NK-92 (cell line): ENCODE data around the gene SNED1.

Source experiments
- DNase-seq: peaks from one replicate; lab custom pipeline; 2025; ENCODE audit not compliant: unreplicated experiment; lab: John Stamatoyannopoulos, UW

SNED1 gene

GRCh38 chr2:240959941-240960308 lies 38.5 kb upstream of the SNED1 start:
- DNase-seq: no peak

DNA sequence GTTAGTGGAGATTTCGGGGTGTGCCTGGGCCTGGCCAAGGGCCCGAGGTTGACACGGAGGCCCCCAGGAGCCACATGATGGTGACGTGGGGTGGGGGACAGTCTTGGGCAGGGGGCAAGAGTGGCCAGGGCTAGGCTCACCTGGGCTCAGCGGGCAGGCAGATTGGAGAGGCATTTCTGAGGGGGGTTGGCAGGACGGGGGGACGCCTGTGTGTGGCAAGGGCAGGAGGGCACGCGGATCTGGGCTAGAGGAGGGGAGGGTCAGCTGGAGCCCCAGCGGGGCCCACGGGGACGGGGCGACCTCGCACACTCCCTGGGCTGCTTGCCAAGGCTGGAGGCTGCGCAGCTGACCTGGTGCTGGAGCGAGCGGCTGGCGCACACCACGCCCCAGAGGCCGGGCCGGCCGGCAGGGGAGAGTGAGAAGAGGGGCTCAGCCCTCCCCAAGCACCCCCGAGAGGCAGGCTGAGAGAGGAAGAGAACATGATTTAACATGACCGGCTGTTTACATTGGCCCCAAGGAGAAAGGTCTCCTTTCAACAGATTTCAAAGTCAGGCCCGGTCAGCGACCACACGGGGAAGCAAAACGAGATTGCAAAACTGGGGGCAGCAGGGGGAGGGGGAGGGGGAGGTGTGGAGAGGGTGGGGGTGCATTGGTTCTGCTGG lies 38.0 kb upstream of the SNED1 start:
- DNase-seq: no peak

DNA sequence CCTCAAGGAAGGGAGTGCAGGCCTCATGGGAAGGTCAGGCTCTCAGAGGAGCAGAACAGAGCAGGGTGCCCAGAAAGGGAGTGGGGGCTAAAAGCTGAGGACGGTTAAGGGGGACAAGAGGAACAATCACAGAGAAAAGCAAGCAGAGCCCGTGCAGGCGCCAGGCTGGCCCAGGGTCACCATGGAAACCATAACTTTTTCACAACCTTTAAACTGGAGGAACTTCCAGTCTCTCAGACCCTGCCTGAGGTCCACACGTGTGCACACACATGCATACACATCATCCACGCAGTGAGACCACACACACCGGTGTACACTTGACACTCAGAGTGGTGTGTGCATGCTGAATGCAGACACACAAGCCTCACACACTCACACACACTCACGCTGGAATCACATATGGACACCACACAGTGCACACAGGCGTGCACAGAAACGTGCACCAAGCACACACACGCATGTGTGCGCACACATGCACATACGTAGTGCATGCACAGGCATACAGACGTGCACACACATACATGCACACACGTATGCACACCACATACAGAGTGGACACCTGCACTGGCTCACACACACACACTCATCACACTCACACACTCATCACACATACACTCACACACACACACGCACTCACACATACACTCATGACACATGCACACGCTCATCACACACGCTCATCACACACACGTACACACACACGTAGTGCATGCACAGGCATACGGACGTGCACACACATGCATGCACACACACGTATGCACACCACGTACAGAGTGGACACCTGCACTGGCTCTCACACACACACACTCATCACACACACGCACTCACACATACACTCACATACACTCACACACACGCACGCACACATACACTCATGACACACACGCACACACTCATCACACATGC lies 37.2 kb upstream of the SNED1 start:
- DNase-seq: no peak

DNA sequence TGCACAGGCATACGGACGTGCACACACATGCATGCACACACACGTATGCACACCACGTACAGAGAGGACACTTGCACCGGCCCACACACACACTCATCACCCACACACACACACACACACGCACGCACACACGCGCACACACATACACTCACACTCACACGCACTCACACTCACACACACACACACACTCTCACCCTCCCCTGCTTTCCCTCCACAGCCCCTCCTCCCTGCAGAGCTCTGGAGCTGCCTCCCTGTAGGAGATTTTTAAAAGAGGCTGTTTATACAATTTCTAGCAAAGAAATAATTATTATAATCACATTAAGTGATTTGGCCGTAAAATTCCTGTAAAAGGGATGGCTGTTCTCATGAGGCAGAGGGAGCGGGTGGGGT lies 36.5 kb upstream of the SNED1 start:
- DNase-seq: no peak

DNA sequence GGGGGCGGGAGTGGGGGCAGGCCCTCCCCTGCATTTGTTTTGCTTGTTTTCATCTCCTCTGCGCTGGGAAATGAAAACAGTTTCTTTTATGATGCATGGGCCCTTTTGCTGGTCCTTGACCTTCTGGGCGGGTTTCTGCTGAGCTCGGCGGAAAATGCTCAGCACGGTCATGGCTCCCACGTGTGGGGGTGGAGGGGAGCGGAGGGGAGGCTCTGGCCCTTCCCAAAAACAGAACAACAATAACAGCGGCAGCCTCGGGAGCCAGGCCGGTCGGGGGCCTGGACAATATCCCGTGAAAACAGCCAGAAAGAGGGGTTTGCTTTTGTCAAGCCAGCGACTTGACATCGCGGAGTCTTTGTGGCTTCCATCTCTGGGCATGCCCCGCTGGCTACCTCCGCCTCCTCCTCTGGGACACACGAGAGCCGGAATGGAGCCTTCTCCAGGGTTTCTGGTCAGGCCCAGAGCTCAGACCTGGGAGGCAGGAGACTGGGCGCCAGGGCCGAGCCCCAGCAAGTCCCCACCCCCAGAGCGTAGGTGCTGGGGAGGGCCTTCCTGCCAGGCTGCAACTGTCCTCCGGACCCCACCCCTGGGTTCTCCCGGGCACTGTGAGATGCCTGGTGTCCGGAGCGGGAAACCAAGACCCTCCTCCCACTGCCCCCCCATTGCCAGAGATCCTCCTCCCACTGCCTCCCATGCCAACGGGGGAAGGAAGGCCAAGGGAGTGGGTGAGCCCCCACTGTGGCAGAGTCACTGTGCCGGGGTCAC lies 35.9 kb upstream of the SNED1 start:
- no peak for DNase-seq

- DNase-seq: no peak
Measured at GRCh38 chr2:240963065-240963867, 35.2 kb upstream of the SNED1 start.

DNA sequence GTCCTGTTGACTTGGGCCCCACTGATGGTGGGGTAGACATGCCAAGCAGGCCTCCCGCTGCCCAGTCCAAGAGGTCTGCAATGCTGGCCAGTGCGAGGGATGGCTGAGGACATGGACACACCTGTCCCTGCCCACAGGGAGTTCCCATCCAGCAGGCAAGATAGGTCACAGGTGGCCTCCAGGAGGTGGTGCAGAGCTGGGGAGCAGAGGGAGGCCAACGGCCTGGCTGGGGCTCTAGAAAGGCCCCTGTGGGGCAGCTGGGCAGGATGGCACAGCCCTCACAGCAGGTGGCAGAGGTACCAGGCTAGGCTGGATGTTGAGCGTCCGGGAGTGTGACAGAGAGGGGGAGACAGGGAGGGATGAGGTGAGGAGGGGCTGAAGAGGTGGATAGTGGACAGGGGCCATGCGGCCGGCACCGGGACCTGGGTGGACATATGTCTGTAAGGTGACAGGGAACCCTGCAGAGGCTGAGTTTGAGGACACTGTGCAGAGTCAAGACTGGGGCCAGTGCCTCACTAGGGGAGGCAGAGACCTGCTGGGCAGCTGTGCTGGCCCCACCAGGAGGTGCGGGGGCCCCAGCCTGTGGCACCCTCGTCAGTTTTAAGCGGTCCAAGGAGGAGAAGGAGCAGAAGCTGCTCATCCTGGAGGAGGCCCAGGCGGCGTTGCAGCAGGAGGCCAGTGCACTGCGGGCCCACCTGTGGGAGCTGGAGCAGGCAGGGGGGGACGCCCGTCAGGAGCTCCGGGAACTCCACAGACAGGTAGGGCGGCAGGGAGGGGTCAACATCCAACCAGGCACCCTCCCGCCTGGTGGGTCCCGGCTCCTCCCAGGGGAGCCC lies 34.3 kb upstream of the SNED1 start:
- no peak for DNase-seq

GRCh38 chr2:240964704-240965295 lies 33.6 kb upstream of the SNED1 start:
- DNase-seq: no peak

DNA sequence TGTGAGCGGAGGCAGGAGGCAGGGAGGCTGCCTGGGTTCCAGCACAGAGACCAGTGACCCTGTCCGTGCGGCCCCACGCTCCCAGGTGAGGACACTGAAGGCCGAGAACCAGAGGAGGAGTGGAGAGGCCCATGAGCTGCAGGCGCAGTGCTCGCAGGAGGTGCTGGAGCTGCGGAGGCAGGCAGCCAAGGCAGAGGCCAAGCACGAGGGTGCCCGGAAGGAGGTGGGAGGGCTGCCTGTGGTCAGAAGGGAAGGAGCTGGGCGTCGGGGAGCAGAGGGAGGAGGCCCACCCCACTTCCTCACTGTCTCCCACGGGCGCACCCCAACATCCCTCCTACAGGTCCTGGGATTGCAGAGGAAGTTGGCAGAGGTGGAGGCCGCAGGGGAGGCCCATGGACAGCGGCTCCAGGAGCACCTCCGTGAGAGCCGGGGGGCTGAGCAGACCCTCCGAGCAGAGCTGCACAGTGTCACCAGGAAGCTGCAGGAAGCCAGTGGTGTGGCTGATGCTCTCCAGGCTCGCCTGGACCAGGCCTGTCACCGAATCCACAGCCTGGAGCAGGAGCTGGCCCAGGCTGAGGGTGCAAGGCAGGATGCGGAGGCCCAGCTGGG lies 33.0 kb upstream of the SNED1 start:
- DNase-seq: no peak

DNA sequence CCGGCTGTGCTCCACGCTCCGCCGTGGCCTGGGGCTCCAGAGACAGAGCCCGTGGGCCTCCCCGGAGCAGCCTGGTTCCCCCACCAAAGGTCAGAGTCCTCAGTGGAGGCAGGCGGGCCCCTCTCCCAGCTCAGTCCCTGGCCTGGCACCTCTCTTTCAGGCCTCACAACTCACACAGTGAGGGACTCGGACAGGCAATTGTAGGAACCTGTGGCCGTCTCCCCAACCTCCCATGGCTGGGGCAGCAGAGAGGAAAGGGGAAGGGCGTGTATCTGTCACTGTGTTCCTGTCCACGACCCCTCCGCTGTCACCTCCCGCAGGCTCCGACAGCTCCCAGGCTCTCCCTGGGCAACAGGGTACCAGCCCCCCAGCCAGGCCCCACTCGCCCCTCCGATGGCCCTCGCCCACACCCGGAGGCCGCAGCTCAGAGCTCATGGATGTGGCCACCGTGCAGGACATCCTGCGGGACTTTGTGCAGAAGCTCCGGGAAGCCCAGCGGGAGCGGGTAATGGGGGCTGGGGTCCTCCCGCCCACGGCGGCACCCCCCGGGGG lies 32.4 kb upstream of the SNED1 start:
- DNase-seq: no peak

- DNase-seq: no peak
Measured at GRCh38 chr2:240966457-240966905, 31.9 kb upstream of the SNED1 start.

GRCh38 chr2:240966906-240967680 lies 31.3 kb upstream of the SNED1 start:
- DNase-seq: no peak

DNA sequence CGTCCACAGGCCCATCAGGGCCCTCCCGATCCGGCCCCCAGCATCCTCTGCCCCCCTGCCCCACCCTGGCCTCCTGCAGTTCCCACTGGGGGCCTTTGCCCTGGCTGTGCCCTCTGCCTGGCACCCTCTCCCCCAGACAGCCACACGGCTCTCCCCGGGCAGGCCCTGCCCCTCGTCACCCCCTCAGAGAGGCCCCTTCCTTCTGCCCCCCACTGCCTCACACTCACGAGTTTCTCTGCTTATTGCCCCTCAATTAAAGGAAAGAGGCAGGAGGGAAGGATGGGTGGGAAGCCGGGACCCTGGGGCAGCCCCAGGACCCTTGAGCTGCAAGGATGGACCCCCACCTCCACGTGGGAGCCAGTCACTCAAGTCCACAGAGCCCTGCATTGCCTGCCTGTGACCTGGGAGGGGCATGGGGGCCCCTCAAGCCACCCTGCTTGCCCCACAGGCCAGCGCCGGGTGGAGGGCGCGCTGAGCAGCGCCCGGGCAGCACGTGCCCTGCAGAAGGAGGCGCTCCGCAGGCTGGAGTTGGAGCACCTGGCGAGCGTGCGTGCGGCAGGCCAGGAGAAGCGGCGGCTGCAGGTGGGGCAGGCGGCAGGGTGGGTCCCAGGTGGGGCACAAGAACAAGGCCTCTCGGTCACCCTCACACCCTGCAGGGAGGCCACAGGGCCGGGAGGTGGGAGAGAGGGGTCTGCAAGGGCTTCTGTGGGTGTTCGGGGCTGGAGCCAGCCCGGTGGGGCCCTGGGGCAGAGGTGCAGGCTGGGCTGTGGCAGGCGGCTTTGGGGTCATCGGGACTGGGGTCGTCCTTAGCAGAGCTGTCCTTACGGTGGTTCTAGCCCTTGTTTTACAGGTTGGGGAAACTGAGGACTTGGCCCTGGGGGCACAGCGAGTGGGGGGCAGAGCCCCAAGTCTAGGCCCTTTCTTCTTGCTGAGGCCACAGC lies 30.5 kb upstream of the SNED1 start:
- no peak for DNase-seq

DNA sequence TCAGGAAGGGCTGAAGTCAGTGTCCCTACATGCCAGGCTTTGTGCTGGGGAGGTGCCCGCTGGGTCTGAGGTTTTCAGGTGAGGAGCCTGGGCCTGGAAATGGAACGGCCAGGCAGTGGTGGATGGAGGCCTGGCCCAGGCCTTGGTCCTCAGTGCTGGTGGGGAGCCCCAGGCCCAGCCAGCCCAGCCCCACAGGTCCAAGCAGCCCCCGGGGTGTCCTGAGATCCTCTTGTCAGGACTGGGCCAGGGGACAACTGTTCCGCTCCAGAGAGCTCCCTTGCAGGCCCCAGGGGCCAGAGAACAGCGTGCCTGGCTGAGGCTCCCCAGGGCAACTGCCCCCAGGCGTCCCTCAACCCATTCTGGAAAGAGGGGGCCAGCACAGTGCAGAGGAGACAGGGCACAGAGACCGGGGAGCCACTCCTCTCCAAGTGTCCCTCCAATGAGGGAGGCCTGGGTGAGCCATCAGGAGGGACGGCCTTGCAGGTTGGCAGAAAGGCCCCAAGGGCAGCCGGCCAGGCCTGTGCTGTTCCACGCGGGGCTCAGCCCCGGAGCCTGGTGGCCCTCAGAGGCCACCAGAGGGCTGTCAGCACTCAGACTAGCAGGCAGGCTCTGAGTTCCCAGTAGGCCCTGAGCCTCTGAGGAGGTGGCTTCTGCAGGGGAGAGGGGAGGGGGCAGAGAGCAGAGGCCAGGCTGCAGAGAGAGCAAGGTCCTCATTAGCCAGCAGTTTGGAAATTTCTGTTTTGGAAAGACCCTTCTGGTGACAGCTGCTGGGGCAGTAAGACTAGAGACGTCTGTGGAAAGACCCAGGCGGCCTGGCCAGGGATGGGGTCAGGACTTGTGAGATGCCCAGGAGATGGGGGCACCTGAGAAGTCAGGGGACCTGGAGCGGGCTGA lies 29.4 kb upstream of the SNED1 start:
- DNase-seq: no peak

DNA sequence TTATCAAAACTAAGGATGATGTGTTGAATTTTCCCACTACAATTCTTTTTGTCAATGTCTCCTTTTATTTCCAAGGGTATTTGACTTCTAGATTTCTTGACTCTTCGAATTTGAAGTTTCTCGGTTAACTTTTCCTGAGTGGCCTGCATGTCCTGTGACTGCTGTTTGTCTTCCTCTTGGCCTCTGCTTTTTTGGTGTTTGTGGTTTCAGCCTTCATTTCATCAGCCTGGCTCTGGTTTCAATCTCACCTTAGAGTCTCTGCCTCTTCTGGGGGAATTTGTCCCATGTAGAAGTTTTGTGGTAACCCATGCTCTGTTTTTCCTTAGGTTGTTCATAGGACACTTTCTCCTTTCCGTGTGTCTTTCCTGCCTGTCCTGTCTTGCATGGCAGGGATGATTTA lies 28.3 kb upstream of the SNED1 start:
- DNase-seq: no peak

- no peak for DNase-seq
Measured at GRCh38 chr2:240970816-240971215, 27.6 kb upstream of the SNED1 start.
